ENCODE measurements around the gene EYA2.

The EYA2 gene

GRCh38 chr20:47042464-47042863, 147.8 kb downstream of the EYA2 start:
- DNase-seq: no peak

- no peak for DNase-seq
These were observed 148.4 kb downstream of the EYA2 start for GRCh38 chr20:47043086-47043485.

GRCh38 chr20:47044938-47045337, 150.3 kb downstream of the EYA2 start:
- DNase-seq: no peak

GRCh38 chr20:47048054-47048453, 153.4 kb downstream of the EYA2 start:
- no peak for DNase-seq

- no peak for DNase-seq
These were observed 155.1 kb downstream of the EYA2 start for GRCh38 chr20:47049771-47050170.

GRCh38 chr20:47050996-47051395, 156.4 kb downstream of the EYA2 start:
- no peak for DNase-seq

- no peak for DNase-seq
These were observed 157.4 kb downstream of the EYA2 start for GRCh38 chr20:47051936-47052526.

- no peak for DNase-seq
These were observed 159.9 kb downstream of the EYA2 start for GRCh38 chr20:47054506-47054905.

GRCh38 chr20:47054945-47055344, 160.3 kb downstream of the EYA2 start:
- no peak for DNase-seq

GRCh38 chr20:47055699-47056369, 161.2 kb downstream of the EYA2 start:
- DNase-seq: no peak

- no peak for DNase-seq
These were observed 163.0 kb downstream of the EYA2 start for GRCh38 chr20:47057661-47058060.

GRCh38 chr20:47058236-47058635, 163.6 kb downstream of the EYA2 start:
- DNase-seq: no peak

GRCh38 chr20:47059536-47059935, 164.9 kb downstream of the EYA2 start:
- DNase-seq: no peak

GRCh38 chr20:47061549-47061948, 166.9 kb downstream of the EYA2 start:
- no peak for DNase-seq

GRCh38 chr20:47062226-47062890, 167.7 kb downstream of the EYA2 start:
- no peak for DNase-seq

GRCh38 chr20:47063407-47063806, 168.8 kb downstream of the EYA2 start:
- no peak for DNase-seq

GRCh38 chr20:47063808-47064207, 169.2 kb downstream of the EYA2 start:
- DNase-seq: no peak

GRCh38 chr20:47066484-47067270, 172.0 kb downstream of the EYA2 start:
- DNase-seq: no peak

- DNase-seq: no peak
These were observed 173.1 kb downstream of the EYA2 start for GRCh38 chr20:47067776-47068175.

- no peak for DNase-seq
These were observed 175.5 kb downstream of the EYA2 start for GRCh38 chr20:47070176-47070575.

- DNase-seq: no peak
These were observed 177.1 kb downstream of the EYA2 start for GRCh38 chr20:47071646-47072185.

GRCh38 chr20:47073766-47074475, 179.3 kb downstream of the EYA2 start:
- DNase-seq: no peak

GRCh38 chr20:47075263-47075662, 180.6 kb downstream of the EYA2 start:
- no peak for DNase-seq

All from AML-193 (cell line).